HepG2 (cell line): ENCODE results near the gene NRSN2. TPM values are rescaled to one million over a fixed set of nuclear protein-coding genes. Genes with fewer than 3 reads are reported as not detected.

Experiments used
- CBFB ChIP-seq: sonication (generic); formaldehyde crosslinking; IDR thresholded peaks from 2 replicates; pipeline ENCODE4 v1.4.0; 2020; ENCODE audit warnings: missing genetic modification reagents
- CHD2 ChIP-seq: IDR thresholded peaks from 2 replicates; pipeline ENCODE4 v1.6.1; 2011; ENCODE audit warnings: low read depth, low read length, improper control_type of control experiment
- FOSL2 ChIP-seq: sonication (generic); formaldehyde crosslinking; IDR thresholded peaks from 2 replicates; pipeline ENCODE4 v1.4.0; 2020; ENCODE audit warnings: missing genetic modification reagents
- NR2F6 ChIP-seq, 2 experiments: IDR thresholded peaks; 2 replicates each; pipeline ENCODE4 v1.6.1; 2016; ENCODE audit warnings: antibody characterized with exemption in 1 of 2, mild to moderate bottlenecking in 1 of 2
- PCBP2 ChIP-seq: fragments of 200-400 bp; formaldehyde crosslinking; optimal IDR thresholded peaks from 2 replicates; pipeline ENCODE3; 2018; ENCODE audit warnings: low read length, low read depth; ENCODE audit not compliant: poor library complexity, severe bottlenecking
- REXO4 ChIP-seq: sonication (generic); formaldehyde crosslinking; IDR thresholded peaks from 2 replicates; pipeline ENCODE4 v1.8.0; 2022; ENCODE audit warnings: missing genetic modification reagents, mild to moderate bottlenecking, borderline replicate concordance
- SSRP1 ChIP-seq: IDR thresholded peaks from 2 replicates; pipeline ENCODE4 v1.6.1; 2016; ENCODE audit warnings: control low read depth
- ZBTB40 ChIP-seq, 2 experiments: fragments of 450-650 bp in 1 of 2; sonication (generic) in 1 of 2; formaldehyde crosslinking in 1 of 2; IDR thresholded peaks; 2 replicates each; pipeline versions ENCODE4 v1.6.1 to v1.8.0; 2016 to 2022; ENCODE audit warnings: antibody characterized with exemption in 1 of 2, mild to moderate bottlenecking in 1 of 2, missing genetic modification reagents in 1 of 2
- ZNF343 ChIP-seq: sonication (generic); formaldehyde crosslinking; IDR thresholded peaks from 2 replicates; pipeline ENCODE4 v1.4.0; 2020; ENCODE audit warnings: mild to moderate bottlenecking, missing genetic modification reagents
- ZNF564 ChIP-seq: sonication (generic); formaldehyde crosslinking; IDR thresholded peaks from 2 replicates; pipeline ENCODE4 v1.8.1; 2023; ENCODE audit warnings: mild to moderate bottlenecking, missing genetic modification reagents
- ZNF644 ChIP-seq: IDR thresholded peaks from 2 replicates; pipeline ENCODE4 v1.6.1; 2016; ENCODE audit warnings: low read depth
- ZNF670 ChIP-seq: sonication (generic); formaldehyde crosslinking; IDR thresholded peaks from 2 replicates; pipeline ENCODE4 v1.8.0; 2022; ENCODE audit warnings: mild to moderate bottlenecking, missing genetic modification reagents, borderline replicate concordance
- ZNF746 ChIP-seq: sonication (generic); formaldehyde crosslinking; IDR thresholded peaks from 2 replicates; pipeline ENCODE4 v1.8.0; 2022; ENCODE audit warnings: mild to moderate bottlenecking, missing genetic modification reagents
- polyA plus RNA-seq, 8 experiments: library from polyadenylated mRNA; depleted of rRNA in 3 of 8; stranded (reverse) in 7 of 8; unstranded in 1 of 8; fragments of >200 nt; fragmentation: Illumina TruSeq in 4 of 8; extraction: Trizol in 4 of 8; gene quantifications; 2 replicates each; pipeline versions ENCODE4 v1.2.1 to v1.2.3, GENCODE V29; 2011 to 2016; ENCODE audit warnings: low read depth in 4 of 8, missing spikeins in 1 of 8, mixed read lengths in 1 of 8; ENCODE audit not compliant: insufficient read depth in 1 of 8
- total RNA-seq, 5 experiments: library from RNA; depleted of rRNA; stranded (reverse); fragments of >200 nt; fragmentation: Illumina TruSeq; extraction: Trizol; gene quantifications; 2 replicates each; pipeline ENCODE4 v1.2.3, GENCODE V29; 2016; ENCODE audit warnings: low read depth in 1 of 5
- TF ChIP-seq, protein P1 (sequence below): sonication (generic); formaldehyde crosslinking; conservative IDR thresholded peaks from 2 replicates; pipeline ENCODE4 v1.8.0; 2022; ENCODE audit warnings: low read depth, missing genetic modification reagents
- TF ChIP-seq, protein P2 (sequence below): IDR thresholded peaks from 2 replicates; pipeline ENCODE4 v1.6.1; 2016

NRSN2 gene
- total and polyA plus RNA-seq, 2 of the 13 experiments (the other 11 are each of a cell fraction or from before 2014, with no cell fraction given) = 32.3 to 49.4 TPM

DNA sequence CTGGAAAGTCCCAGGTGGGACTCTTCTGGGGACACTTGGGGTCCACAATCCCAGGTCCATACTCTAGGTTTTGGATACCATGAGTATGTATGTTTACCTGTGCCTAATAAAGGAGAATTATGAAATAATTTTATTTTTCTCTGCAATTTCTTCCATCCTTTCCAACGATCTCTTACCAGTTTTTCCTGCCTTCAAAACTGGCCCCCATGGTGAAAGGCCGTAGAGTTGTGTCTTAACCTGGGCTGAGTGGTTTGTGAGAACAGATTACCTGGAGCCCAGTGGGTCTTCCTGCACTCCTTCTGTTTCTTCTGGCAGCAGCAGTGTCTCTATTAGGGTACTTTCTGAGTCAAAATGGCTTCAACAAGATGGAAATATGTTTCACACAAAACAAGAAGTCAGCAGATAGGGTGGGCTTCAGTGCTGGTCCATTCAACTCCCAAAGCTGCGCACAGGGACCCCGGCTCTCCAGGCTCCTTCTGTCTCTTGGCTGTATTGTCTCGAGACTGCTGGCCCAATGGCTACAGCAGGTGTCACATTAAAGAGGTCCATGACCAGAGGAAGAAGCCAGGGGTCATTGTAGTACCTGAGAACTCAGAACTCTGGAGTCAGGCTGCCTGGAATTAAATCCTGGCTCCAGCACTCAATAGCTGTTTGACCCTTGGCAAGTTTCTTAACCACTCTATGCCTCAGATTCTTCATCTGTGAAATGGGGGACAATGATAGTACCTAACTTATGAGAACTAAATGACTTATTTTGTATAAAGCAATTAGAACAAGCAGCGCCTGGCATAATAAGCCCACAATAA, 50.7 kb downstream of the NRSN2 start (continued):
- TF ChIP-seq, protein P1, sequence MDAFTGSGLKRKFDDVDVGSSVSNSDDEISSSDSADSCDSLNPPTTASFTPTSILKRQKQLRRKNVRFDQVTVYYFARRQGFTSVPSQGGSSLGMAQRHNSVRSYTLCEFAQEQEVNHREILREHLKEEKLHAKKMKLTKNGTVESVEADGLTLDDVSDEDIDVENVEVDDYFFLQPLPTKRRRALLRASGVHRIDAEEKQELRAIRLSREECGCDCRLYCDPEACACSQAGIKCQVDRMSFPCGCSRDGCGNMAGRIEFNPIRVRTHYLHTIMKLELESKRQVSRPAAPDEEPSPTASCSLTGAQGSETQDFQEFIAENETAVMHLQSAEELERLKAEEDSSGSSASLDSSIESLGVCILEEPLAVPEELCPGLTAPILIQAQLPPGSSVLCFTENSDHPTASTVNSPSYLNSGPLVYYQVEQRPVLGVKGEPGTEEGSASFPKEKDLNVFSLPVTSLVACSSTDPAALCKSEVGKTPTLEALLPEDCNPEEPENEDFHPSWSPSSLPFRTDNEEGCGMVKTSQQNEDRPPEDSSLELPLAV (CRISPR knock-in tag) = no peak
- TF ChIP-seq ZNF343 (CRISPR knock-in tag) (0 out of 2 replicates have a peak, but pooled peaks have one; percentile 5), CHD2 (0 out of 2 replicates have a peak, but pooled peaks have one; percentile 10), SSRP1 (CRISPR knock-in tag) (peak; percentile 20; the same call in 1 of the 2 replicates), ZNF670 (CRISPR knock-in tag) (no peak), FOSL2 (CRISPR knock-in tag) (no peak), ZNF746 (no peak), PCBP2 (no peak), NR2F6 (IDR thresholded peaks at IDR 0.05) (no peak), NR2F6 (CRISPR knock-in tag; IDR thresholded peaks at IDR 0.05) (0 out of 2 replicates have a peak, but pooled peaks have one; percentile 11), ZBTB40 (IDR thresholded peaks at IDR 0.05) (no peak), ZBTB40 (CRISPR knock-in tag; IDR thresholded peaks at IDR 0.05) (peak; percentile 20; the same call in 1 of the 2 replicates), REXO4 (CRISPR knock-in tag) (no peak), CBFB (CRISPR knock-in tag) (no peak), ZNF564 (no peak), ZNF644 (CRISPR knock-in tag) (no peak)
- TF ChIP-seq, protein P2, sequence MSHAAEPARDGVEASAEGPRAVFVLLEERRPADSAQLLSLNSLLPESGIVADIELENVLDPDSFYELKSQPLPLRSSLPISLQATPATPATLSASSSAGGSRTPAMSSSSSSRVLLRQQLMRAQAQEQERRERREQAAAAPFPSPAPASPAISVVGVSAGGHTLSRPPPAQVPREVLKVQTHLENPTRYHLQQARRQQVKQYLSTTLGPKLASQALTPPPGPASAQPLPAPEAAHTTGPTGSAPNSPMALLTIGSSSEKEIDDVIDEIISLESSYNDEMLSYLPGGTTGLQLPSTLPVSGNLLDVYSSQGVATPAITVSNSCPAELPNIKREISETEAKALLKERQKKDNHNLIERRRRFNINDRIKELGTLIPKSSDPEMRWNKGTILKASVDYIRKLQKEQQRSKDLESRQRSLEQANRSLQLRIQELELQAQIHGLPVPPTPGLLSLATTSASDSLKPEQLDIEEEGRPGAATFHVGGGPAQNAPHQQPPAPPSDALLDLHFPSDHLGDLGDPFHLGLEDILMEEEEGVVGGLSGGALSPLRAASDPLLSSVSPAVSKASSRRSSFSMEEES = no peak
